Globus pallidus (tissue), 1 donor: ENCODE results near the gene TNFSF13.

Experiments
- DNase-seq: peaks from one replicate; pipeline ENCODE4 v3.0.0-alpha.2; 2015; ENCODE audit warnings: low spot score

The TNFSF13 gene

DNA sequence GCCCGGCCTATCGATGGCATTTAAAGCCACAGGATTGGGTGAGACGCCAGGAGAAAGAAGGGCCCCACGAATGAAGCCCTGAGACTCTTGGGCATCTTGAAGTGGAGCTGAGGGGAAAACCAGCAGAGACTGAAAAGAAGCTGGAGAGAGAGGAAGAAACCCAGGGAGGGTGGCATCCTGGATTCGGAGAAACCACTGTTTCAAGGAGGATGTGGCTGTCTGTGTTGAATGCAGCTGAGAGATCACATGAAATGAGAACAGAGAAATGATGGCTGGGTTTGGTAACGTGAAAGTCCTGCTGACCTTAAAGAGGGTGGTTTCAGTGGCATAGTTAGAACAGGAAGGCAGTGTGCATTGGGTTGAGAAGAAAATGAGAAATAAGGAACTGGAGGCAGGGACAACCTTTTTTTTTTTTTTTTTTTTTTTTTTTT lies 5.9 kb upstream of the TNFSF13 start:
- peak; percentile 55 for DNase-seq

DNA sequence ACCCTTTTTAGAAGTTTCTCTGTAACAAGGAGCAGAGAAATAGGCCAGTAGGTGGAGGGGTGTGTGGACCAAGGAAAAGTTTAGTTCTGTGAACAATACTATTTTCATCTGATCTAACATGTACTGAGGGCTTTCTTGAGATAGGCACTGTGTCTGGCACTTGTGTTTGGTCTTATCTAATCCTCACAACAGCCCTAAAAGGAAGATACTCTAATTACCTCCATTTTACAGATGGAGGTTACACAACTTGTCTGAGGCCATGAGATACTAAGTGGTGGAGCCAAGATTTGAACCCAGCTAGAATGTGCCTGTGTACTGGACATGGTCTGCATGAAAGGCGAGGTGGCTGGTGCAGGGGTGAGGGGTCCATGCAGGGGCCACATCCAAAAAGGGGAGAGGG lies 5.2 kb upstream of the TNFSF13 start:
- no peak for DNase-seq

DNA sequence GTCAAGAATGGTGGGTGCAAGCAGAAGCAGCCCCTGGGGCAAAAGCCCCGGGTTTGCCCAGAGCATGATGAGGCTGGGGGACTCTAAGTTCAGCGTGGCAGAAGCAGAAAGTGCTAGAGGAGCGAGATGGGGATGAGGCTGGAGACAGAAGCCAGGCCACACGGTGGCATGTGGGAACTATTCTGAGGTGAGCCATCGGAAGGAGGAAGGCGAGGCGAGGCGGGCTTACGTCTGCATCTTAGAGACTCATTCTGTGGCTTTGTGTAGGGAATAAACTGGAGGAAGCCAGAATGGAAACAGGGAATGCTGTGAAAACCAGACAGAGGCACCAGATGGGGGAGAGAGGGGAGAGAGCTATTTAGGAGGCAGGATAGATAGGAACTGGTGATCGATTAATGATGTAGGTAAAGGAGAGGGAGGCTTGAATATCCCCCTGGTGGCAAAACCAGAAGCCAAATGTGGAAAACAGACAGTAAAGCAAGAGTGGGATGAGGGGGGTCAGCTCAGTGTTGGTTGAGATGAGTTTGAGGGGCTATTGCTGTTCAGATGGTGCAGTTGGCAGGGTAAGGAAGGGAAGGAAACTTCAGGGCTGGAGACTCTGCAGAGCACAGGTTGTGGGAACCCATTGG lies 3.1 kb upstream of the TNFSF13 start:
- no peak for DNase-seq

DNA sequence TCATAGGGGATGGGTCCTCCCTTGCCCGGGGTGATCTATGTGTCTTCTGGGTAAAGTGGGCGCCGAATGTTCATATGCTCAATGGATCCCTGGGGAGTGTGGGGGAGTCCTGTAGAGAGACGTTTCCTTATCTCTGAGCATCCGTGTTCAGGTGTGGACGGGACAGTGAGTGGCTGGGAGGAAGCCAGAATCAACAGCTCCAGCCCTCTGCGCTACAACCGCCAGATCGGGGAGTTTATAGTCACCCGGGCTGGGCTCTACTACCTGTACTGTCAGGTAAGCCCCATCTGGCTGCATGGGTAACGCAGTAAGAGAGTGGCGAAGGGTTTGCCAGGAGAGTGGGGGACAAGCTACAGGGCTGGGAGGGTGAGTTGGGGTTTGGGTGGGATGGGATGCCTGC lies 1.9 kb upstream of the TNFSF13 start:
- DNase-seq: no peak

DNA sequence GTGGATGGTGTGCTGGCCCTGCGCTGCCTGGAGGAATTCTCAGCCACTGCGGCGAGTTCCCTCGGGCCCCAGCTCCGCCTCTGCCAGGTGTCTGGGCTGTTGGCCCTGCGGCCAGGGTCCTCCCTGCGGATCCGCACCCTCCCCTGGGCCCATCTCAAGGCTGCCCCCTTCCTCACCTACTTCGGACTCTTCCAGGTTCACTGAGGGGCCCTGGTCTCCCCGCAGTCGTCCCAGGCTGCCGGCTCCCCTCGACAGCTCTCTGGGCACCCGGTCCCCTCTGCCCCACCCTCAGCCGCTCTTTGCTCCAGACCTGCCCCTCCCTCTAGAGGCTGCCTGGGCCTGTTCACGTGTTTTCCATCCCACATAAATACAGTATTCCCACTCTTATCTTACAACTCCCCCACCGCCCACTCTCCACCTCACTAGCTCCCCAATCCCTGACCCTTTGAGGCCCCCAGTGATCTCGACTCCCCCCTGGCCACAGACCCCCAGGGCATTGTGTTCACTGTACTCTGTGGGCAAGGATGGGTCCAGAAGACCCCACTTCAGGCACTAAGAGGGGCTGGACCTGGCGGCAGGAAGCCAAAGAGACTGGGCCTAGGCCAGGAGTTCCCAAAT lies 1.3 kb upstream of the TNFSF13 start:
- DNase-seq: no peak

DNA sequence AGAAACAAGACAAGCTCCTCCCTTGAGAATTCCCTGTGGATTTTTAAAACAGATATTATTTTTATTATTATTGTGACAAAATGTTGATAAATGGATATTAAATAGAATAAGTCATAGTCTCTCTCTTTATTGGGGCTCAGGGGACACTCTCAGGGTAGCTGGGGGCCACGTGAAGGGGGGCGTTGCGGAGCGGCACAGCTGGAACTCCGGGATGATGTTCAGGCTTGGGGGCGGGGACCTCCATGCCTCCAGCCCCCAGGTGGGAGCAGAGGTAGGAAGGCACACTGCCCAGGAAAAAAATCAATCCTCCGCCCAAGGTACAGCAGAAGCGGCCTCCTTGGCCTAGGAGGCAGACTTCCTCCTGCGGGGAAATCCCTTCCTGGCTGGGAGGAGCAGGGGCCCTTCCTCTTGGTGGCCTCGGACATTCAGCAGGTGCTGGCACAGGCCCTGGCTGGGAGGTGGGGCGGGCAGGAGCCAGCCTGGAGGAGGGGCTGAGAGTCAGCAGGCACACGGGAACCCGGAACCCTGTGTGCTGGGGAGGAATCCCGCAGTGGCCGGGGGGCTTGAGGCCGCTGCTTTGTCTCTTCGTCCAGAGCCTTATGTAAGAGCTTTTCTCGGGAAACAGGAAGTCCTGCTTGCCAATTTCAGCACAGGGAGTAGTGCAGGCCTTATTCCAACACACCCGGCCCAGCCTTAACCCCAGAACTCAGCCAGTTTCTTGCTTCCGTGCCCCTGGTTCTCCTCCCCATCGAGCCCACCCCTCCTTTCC lies 591 bp upstream of the TNFSF13 start:
- DNase-seq: peak; percentile 81

DNA sequence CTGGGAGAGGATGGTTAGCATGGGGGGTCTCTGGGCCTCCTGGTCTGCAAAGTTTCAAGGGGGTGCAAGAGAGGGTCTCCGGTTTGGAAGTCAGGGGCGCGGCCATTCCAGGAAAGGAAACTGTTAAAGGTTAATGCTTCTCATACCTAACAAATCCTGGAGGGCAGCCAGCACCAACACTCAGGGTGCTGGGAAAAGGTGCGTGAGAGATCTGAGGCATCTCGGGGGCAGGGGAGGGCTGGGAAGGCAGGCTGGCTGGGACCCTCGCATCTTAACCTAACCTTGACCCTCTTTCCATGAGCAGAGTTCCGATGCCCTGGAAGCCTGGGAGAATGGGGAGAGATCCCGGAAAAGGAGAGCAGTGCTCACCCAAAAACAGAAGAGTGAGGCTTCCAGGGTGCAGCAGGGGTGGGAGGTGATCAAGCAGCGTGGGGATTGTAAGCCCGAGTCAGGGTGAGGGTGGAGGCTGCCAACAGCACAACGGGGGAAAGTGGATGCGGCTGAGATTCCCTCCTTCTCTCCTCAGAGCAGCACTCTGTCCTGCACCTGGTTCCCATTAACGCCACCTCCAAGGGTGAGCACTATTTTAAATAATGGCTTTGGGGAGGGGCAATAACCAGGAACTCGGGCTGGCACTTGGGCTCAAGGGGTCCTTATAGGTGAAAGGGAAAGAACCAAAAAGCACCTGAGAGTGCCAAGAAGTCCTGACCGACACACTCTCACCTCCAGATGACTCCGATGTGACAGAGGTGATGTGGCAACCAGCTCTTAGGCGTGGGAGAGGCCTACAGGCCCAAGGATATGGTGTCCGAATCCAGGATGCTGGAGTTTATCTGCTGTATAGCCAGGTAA lies 996 bp downstream of the TNFSF13 start:
- DNase-seq: no peak

DNA sequence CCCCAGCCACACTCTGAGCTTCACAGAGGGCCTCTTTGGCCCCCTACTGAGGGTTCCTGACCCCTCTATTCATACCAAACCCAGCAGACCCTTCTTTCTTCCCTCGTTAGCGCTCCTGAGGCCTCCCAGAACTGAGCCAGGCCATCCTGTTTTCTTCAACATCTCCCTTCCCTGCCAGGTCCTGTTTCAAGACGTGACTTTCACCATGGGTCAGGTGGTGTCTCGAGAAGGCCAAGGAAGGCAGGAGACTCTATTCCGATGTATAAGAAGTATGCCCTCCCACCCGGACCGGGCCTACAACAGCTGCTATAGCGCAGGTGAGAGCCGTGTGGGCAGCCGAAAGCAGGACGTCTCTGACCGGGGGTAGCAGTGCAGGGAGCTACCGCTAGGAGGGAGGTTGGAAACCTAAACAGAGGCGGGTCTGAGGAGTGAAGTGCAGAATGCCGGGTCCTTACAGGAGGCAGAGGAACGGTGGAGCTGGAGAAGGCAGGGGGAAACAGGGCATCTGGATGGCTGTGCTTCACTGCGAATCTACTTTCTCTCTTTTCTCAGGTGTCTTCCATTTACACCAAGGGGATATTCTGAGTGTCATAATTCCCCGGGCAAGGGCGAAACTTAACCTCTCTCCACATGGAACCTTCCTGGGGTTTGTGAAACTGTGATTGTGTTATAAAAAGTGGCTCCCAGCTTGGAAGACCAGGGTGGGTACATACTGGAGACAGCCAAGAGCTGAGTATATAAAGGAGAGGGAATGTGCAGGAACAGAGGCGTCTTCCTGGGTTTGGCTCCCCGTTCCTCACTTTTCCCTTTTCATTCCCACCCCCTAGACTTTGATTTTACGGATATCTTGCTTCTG lies 1.9 kb downstream of the TNFSF13 start:
- DNase-seq: no peak

DNA sequence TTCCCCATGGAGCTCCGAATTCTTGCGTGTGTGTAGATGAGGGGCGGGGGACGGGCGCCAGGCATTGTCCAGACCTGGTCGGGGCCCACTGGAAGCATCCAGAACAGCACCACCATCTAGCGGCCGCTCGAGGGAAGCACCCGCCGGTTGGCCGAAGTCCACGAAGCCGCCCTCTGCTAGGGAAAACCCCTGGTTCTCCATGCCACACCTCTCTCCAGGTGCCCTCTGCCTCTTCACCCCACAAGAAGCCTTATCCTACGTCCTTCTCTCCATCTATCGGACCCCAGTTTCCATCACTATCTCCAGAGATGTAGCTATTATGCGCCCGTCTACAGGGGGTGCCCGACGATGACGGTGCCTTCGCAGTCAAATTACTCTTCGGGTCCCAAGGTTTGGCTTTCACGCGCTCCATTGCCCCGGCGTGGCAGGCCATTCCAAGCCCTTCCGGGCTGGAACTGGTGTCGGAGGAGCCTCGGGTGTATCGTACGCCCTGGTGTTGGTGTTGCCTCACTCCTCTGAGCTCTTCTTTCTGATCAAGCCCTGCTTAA lies 2.6 kb downstream of the TNFSF13 start:
- peak; percentile 82 for DNase-seq

DNA sequence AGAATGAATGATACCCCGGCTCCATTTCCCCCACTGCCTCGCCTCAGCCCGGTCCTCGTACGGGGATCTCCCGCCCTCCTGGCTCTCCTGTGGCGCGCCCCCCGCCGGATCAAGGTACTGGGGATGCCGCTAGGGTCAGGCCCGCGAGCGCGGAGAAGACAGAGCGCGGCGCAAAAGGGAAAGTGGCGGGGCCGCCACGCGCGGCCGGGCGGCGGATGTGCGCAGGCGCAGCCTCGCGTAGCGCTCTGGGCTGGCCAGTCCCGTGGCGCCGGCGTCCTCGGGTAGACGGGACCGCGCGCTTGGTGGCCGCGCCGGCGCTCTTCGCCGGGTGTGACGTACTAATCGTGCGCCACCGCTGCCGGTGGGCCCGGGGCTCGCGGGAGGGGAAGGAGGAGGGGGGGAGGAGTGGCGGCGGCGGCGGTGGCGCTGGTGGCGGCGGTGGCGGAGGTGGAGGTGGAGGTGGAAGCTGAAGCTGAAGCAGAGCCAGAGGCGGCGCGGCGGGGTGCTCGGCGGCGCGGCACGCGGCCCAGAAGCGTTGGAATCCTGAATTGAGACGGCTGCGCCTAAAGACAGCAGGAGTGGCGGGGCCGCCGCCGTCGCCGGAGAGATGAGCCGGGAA lies 3.1 kb downstream of the TNFSF13 start, which contains the start of gene SENP3:
SENP3 (plus strand) TSS at position 331 of the 619 bp plus-strand sequence. CDS start 1,158 bp downstream, outside the sequence.
- peak; percentile 87 for DNase-seq

DNA sequence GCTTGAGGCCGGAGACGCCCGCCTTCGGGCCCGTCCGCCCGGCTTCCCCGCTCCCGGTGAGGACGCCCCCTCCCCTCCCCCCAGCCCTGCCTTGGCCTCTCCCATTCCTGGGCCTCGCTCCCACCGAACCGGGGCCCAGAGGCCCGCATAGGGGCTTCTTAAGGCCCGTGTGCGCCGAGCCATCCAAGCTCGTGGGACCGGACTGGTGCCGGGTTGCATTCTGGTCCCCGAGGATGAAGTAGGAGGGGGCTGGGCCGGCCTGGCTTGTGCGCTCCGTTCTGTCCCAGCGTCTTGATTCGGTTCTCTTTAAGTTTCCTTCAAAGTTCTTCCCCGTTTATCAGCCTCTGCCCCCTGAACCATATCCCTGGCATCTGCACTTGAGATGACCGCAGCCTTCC lies 3.7 kb downstream of the TNFSF13 start:
- DNase-seq: no peak

DNA sequence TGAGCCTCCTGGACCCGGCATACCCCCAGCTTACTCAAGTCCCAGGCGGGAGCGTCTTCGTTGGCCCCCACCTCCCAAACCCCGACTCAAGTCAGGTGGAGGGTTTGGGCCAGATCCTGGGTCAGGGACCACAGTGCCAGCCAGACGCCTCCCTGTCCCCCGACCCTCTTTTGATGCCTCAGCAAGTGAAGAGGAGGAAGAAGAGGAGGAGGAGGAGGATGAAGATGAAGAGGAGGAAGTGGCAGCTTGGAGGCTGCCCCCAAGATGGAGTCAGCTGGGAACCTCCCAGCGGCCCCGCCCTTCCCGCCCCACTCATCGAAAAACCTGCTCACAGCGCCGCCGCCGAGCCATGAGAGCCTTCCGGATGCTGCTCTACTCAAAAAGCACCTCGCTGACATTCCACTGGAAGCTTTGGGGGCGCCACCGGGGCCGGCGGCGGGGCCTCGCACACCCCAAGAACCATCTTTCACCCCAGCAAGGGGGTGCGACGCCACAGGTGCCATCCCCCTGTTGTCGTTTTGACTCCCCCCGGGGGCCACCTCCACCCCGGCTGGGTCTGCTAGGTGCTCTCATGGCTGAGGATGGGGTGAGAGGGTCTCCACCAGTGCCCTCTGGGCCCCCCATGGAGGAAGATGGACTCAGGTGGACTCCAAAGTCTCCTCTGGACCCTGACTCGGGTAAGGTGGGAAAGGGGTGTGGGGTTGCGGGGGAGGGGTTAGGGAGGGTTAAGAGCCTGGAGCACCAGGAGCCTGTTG lies 4.7 kb downstream of the TNFSF13 start:
- DNase-seq: no peak

DNA sequence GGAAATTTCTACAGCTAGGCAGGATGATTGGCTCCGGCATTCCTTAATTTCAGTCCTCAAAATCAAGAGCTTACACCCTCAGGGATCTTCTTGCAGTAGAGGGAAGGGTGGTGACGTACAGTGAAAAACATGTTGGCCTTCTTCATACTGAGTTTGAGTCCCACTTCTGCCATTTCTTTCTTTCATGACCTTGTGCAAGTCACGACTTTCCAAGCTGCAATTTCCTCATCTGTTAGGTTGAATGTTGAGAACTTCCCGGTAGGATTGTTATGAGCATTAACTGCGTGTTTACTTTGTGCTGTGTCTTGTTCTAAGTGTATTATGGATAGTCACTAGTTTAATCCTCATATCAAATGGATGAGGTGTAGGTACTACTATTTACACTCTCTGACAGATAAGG lies 11.0 kb downstream of the TNFSF13 start:
- DNase-seq: no peak

DNA sequence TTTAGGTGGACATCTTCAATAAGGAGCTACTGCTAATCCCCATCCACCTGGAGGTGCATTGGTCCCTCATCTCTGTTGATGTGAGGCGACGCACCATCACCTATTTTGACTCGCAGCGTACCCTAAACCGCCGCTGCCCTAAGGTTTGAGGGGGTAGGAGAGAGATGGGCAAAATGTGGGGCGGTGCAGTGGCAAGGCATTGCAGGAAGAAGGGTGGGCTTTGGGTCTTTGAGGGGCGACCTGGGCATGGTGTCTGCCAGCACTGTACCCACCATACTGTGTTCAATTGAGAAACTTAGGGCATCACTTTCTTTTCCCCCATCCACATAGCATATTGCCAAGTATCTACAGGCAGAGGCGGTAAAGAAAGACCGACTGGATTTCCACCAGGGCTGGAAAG lies 11.8 kb downstream of the TNFSF13 start:
- DNase-seq: no peak

DNA sequence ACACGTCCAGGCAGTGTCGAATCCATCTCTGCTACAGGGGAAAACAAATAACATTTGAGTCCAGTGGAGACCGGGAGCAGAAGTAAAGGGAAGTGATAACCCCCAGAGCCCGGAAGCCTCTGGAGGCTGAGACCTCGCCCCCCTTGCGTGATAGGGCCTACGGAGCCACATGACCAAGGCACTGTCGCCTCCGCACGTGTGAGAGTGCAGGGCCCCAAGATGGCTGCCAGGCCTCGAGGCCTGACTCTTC lies 13.7 kb downstream of the TNFSF13 start:
- no peak for DNase-seq

DNA sequence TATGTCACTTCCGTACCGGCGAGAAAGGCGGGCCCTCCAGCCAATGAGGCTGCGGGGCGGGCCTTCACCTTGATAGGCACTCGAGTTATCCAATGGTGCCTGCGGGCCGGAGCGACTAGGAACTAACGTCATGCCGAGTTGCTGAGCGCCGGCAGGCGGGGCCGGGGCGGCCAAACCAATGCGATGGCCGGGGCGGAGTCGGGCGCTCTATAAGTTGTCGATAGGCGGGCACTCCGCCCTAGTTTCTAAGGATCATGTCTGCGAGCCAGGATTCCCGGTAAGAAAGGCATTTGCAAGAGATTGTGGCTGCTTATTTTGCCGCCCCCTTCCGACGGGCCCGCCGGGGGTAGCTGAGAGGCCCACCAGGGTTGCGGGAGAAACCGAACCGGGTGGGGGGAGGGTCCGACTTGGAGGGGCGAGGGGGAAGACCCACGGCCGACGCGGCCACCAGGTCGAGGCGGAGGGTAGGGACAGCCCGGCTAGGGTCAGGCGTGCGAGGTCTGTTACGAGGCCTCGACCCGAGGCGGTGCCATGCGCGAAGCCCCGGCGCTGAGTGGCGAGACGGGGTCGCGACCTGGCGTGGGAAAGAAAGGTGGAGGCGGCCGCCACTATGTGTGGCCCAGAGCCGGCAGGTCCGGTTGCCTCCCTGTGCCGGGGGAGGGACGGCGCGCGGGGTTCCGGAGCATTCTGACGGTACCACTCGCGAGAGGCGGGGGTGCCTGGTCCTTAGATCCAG lies 14.2 kb downstream of the TNFSF13 start:
- peak; percentile 99 for DNase-seq

DNA sequence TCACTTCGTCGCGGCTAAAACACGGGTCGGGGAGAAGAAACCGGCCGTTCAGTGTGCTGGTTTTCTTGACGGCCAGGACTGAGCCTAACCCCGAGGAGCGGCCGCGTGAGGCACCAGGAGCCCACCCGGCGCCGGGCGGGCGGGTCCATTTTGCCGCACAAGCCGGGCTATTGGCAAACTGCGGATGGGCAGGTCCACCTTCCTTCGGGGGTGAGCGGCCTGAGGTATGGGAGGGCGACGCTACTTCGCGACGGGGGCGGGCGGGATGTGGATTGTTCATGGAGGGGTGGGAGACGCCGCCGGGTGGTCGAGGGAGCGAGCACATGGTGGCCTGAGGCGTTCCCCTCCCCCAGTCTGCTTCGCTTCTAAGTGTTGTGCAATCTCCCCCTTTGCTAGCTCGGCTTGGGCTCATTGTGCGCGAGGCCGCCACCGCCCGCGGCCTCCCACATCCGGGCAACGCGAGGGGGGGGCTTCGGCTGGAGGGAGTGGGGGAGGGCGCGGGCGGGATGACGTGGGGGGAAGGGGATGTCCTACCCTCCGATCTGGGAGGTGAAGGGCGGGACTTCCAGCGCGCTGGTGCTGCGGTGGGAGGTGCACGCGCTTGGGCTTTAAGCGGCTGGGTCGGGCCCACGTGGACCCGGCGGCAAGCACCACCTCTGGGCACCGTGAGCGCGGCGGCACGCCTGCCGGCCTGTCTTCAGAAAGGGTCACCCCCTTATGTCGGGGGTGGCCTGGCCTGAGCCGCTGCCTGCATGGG lies 15.0 kb downstream of the TNFSF13 start:
- DNase-seq: peak; percentile 92

DNA sequence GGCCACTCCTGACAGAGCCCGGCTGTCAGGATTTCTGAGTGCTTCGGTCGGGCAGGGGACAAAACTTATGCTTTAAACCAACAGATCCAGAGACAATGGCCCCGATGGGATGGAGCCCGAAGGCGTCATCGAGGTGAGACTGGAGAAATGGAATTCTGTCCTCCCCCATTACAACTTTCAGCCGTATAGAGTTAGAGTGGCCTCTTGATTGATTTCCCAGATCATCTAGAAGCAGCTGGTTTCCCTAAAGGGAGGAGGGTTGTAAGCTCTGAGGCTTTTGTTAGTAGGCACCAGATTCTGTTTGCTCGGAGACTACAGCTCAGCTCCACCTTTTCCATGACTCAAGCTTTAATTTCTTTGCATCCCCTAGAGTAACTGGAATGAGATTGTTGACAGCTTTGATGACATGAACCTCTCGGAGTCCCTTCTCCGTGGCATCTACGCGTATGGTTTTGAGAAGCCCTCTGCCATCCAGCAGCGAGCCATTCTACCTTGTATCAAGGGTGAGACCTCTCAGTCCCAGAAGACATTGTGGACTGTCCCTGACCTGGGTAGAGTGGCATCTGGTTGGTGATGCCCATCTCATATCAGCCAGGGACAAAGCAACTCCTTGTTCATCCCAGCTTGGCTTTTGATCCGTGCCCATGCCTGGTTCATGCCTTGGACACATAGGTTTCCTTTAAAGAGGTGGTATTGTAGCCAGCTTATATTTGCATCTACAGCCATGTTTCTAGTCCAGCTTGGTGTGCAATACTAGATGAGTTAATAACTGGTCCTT lies 15.8 kb downstream of the TNFSF13 start:
- DNase-seq: no peak
